Activated CD8-positive, alpha-beta memory T cell treated with anti-CD3 and anti-CD28 coated beads for 24 hours (primary cell): ENCODE results near the gene AP5Z1.
A peak's percentile ranks its signal among the peaks of the same experiment; 100 is the strongest.
"Not testable (repeated sequence)": the region's sequence is repeated elsewhere in the genome, so short reads cannot be mapped to it uniquely, and the experiment has no call there.

ENCODE experiments used
- DNase-seq: peaks from one replicate; pipeline ENCODE4 v3.0.0-alpha.2; 2020

The AP5Z1 gene

GRCh38 chr7:4790078-4790465 is 14.6 kb downstream of the AP5Z1 start:
- no peak for DNase-seq

DNA sequence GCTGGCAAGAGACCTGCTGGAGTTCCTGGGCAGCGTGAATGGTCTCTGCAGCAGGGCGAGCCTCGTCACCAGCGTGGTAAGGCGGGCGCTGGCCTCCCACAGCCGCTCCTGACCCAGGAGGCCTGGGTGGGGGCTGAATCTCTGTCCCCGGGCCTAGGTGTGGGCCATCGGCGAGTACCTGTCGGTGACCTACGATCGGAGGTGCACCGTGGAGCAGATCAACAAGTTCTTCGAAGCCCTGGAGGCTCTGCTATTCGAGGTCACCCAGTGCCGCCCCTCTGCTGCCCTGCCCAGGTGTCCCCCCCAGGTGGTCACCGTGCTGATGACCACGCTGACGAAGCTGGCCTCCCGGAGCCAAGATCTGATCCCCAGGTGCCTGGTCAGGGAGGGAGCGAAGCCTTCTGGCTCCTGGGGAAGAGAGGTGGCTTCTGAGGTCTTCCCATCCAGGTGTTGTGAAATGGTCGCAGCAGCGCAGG is 15.1 kb downstream of the AP5Z1 start:
- no peak for DNase-seq

- no peak for DNase-seq
These were observed 15.8 kb downstream of the AP5Z1 start for GRCh38 chr7:4791101-4791737.

DNA sequence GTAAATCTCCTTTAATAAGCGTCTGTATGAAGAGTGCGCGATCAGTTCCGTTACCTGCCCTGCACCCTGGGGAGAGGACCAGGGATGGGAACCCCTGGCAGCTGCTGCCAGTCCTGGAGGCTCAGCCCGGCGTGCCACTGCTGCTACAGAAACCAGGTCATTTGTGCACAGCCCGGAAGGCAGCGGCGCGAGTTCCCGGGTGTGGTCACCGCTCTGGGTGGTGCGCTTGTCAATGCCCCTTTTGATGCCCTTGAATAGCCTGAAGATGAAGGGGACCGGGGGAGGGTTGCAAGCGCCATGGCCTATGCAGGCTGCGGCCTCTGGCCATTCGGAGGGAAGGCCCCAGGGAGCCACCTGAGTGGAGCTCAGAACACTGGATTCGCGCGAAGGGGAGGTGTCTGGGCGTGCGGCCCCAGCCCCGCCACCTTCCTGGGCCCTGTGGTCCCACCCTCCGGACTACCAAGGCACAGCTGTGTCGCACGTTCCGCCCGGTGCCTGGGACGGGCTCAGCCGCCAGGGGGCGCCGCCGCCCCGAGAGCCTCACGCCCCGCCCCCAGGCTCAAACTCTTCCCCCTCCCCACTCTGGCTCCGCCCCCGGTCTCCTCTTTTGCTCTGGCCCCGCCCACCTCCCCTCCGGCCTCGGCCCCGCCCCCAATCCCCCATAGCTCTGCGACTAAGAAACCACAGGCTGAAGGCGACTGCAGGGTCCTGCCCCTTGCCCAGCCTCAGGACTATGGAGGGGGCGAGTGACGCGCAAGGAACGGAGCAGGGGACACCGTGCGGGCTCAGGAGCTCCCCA is 16.5 kb downstream of the AP5Z1 start:
- DNase-seq, result peak; percentile 93

- DNase-seq, result peak; percentile 74
These were observed 17.2 kb downstream of the AP5Z1 start for GRCh38 chr7:4792537-4793126.

DNA sequence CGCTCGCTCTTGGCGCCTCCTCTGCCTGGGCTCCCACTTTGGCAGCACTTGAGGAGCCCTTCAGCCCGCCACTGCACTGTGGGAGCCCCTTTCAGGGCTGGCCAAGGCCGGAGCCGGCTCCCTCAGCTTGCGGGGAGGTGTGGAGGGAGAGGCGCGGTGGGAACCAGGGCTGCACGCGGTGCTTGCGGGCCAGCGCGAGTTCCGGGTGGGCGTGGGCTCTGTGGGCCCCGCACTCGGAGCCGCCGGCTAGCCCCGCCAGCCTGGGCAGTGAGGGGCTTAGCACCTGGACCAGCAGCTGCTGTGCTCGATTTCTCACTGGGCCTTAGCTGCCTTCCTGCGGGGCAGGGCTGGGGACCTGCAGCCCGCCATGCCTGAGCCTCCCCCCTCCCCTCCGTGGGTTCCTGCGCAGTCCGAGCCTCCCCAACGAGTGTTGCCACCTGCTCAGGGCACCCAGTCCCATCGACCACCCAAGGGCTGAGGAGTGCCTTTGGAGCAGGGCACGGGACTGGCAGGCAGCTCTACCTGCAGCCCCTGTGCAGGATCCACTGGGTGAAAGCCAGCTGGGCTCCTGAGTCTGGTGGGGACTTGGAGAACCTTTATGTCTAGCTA is 18.1 kb downstream of the AP5Z1 start:
- DNase-seq, result not testable (repeated sequence)

- not testable (repeated sequence) for DNase-seq
These were observed 18.7 kb downstream of the AP5Z1 start for GRCh38 chr7:4794171-4794570.

DNA sequence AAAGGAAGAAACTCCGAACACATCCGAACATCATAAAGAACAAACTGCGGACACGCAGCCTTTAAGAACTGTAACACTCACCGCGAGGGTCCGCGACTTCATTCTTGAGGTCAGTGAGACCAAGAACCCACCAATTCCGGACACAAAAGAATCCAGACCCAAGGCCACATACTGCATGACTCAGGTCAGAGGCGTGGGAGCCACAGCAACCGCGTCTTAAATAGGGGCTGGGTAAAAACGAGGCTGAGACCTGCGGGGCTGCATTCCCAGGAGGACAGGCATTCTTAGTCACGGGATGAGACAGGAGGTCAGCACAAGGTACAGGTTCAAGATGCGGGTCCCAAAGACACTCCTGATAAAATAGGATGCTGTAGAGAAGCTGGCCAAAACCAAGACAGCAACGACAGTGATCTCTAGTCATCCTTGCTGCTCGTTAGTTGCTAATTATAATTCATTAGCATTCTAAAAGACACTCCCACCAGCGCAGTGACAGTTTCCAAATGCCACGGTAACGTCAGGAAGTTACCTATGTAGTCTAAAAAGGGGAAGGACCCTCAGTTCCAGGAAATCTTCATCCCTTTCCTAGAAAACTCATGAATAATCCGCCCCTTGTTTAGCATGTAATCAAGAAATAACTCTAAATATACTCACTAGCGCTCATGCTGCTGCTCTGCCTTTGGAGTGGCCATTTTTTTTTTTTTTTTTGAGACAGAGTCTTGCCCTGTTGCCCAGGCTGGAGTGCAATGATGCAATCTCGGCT is 19.3 kb downstream of the AP5Z1 start:
- no peak for DNase-seq

- no peak for DNase-seq
These were observed 21.0 kb downstream of the AP5Z1 start for GRCh38 chr7:4796453-4796852.

- DNase-seq, result peak; percentile 88
These were observed 22.7 kb downstream of the AP5Z1 start for GRCh38 chr7:4797858-4798705.

DNA sequence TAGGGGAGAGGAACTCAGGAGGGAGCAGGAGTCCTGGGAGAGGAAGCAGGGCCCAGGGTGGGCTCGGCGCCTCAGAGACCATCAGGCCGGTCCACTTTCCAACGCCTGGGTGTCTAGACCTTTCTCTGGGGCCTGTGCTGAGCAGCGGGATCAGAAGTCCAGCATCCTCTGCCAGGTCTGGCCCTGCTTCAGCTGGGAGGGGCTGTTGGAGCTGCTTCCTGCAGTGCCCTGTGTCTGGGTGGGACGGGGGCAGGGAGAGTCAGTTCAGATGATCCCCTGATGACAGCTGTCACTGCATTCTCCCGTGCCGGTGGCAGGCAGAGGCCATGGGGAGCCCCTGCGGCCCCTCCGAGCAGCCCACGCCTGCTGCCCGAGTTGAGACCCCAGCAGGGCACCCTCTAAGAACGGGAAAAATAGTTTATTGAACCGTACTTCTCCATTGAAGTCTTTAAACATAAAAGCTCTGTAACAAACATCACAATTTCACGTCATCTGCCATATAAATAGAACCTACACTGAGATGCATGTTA is 23.3 kb downstream of the AP5Z1 start:
- no peak for DNase-seq

GRCh38 chr7:4799508-4800268 is 24.3 kb downstream of the AP5Z1 start:
- no peak for DNase-seq

- no peak for DNase-seq
These were observed 25.1 kb downstream of the AP5Z1 start for GRCh38 chr7:4800487-4800886.

- no peak for DNase-seq
These were observed 25.8 kb downstream of the AP5Z1 start for GRCh38 chr7:4800926-4801838.

GRCh38 chr7:4801839-4802231 is 26.4 kb downstream of the AP5Z1 start:
- no peak for DNase-seq

- not testable (repeated sequence) for DNase-seq
These were observed 27.2 kb downstream of the AP5Z1 start for GRCh38 chr7:4802577-4802976.

- no peak for DNase-seq
These were observed 28.2 kb downstream of the AP5Z1 start for GRCh38 chr7:4803397-4804241.

GRCh38 chr7:4805110-4805983 is 29.9 kb downstream of the AP5Z1 start:
- DNase-seq, result no peak
